Stomach smooth muscle (tissue), 2 donors: ENCODE measurements around the gene STK24.

Source experiments
- H3K27ac ChIP-seq: one replicate; pipeline ENCODE4 v1.7.0; 2013; ENCODE audit warnings: mild to moderate bottlenecking, low read length, inconsistent platforms
- H3K27me3 ChIP-seq, 2 donors: one replicate each; pipeline ENCODE4 v1.7.0; 2013; ENCODE audit warnings: low read length in 2 of 2; ENCODE audit not compliant: insufficient read depth in 2 of 2, control insufficient read depth in 1 of 2
- H3K36me3 ChIP-seq, 2 donors: one replicate each; pipeline ENCODE4 v1.7.0; 2013; ENCODE audit warnings: low read length in 2 of 2; ENCODE audit not compliant: control insufficient read depth in 2 of 2, insufficient read depth in 2 of 2
- H3K4me1 ChIP-seq: one replicate; pipeline ENCODE4 v1.7.0; 2013; ENCODE audit warnings: low read length; ENCODE audit not compliant: control insufficient read depth, insufficient read depth
- H3K4me3 ChIP-seq, 2 donors: one replicate each; pipeline ENCODE4 v1.7.0; 2013; ENCODE audit warnings: low read length in 2 of 2
- H3K9ac ChIP-seq, 2 donors: one replicate each; pipeline ENCODE4 v1.7.0; 2013; ENCODE audit warnings: low read length in 2 of 2, mild to moderate bottlenecking in 1 of 2
- H3K9me3 ChIP-seq, 2 donors: one replicate each; pipeline ENCODE4 v1.7.0; 2013; ENCODE audit warnings: low read length in 2 of 2; ENCODE audit not compliant: control insufficient read depth in 2 of 2
- donor health status: healthy.
- donor health status: Pancreatic carcinoma.

Gene STK24

DNA sequence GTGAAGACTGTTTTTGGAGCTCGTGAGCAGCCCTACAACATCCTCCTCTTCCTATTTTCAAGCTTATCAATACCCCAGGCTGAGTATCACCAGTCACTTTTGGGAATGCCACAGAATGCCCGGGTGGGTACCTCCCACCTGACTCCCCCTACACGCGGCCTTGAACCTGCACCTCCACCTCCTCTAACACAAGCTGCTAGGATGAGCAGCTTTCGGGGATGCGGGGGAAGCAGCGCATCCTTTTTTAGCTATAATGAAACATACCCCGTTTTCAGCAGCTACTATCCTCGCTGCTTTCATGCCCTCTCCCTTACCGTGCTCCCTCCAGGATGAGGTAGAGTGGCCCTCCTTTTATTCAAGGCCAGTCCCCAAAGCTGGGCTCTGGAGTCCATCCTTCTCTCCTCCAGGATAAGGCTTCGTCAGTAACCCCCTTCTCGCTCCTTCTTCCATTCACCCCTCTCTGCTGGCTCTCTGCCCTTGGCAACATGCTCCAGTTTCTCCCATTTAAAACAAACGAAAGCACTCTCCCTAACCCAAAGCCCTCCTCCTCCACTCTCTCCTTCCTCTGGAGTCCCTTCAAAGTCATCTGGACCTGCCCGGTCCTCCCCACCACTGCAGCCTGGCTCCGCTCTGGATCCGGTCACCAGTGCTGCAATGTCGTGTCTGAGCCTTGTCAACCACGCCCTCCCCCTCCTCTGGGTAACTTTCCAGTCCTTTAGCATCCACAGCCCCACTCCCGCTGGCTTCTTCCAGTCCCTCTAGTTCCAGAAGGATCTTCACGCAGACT, 55.3 kb downstream of the STK24 start:
- no peaks in the 10 kb centered on the region for H3K9me3 ChIP-seq
- H3K27ac ChIP-seq: no peak overlapping the region
- peaks cover 41% of the 10 kb centered on the region for H3K4me1 ChIP-seq
- peaks cover 0 to 4% of the 10 kb centered on the region in 2 donors for H3K36me3 ChIP-seq
- no peak overlapping the region for H3K4me3 ChIP-seq
- H3K27me3 ChIP-seq: no peaks in the 10 kb centered on the region
- no peak overlapping the region for H3K9ac ChIP-seq

- Histone ChIP-seq H3K4me3 (no peak overlapping the region), H3K27ac (no peak overlapping the region), H3K9ac (no peak overlapping the region), H3K9me3 (no peaks in the 10 kb centered on the region), H3K36me3 (peaks cover 2 to 4% of the 10 kb centered on the region in 2 donors), H3K27me3 (no peaks in the 10 kb centered on the region), H3K4me1 (peaks cover 35% of the 10 kb centered on the region)
These were observed 56.0 kb downstream of the STK24 start for GRCh38 chr13:98520674-98521449.

- H3K27ac ChIP-seq: no peak overlapping the region
- H3K36me3 ChIP-seq: peaks cover 2 to 4% of the 10 kb centered on the region in 2 donors
- H3K4me3 ChIP-seq: no peak overlapping the region
- H3K27me3 ChIP-seq: no peaks in the 10 kb centered on the region
- peaks cover 33% of the 10 kb centered on the region for H3K4me1 ChIP-seq
- no peaks in the 10 kb centered on the region for H3K9me3 ChIP-seq
- H3K9ac ChIP-seq: no peak overlapping the region
These were observed 56.9 kb downstream of the STK24 start for GRCh38 chr13:98519976-98520375.

- H3K27ac ChIP-seq: no peak overlapping the region
These were observed 59.2 kb downstream of the STK24 start for GRCh38 chr13:98517576-98518310.

DNA sequence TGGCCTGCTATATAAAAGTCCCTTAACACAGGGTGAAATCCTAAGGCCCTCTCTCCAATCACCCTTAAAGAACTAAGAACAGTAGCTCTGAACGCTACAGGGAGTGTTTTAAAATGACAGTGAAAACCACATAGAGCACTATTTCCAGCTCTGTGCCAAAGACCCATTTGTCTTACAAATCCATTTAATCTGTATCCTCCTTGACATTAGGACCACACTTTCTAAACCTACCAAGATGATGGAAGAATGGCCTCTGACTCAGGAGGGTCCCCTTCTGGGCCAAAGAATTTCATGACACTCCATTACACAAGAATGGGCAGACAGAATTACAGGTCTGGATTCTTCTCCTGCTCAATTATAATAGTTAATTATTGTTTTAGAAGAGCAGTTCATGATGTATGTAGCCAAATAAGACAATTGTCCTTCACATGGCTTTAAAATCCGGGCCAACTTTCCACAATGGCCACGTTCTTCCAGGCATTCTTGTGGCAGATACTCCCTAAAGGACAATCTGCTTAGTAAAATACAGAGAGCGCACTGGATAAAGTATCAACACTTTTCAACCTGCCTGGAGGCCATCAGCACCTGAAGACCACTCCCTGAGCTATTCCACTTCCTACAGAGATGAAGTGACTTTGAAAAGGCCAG, 61.0 kb downstream of the STK24 start:
- Histone ChIP-seq H3K4me1 (peaks cover 14% of the 10 kb centered on the region), H3K9ac (no peak overlapping the region), H3K36me3 (peaks cover 2 to 4% of the 10 kb centered on the region in 2 donors), H3K9me3 (no peaks in the 10 kb centered on the region), H3K4me3 (no peak overlapping the region), H3K27ac (no peak overlapping the region), H3K27me3 (no peaks in the 10 kb centered on the region)

More at GRCh38 chr13:98517576-98518310, 59.2 kb downstream of the STK24 start:
- H3K36me3 ChIP-seq: peaks cover 2 to 4% of the 10 kb centered on the region in 2 donors
- no peaks in the 10 kb centered on the region for H3K27me3 ChIP-seq
- peaks cover 21% of the 10 kb centered on the region for H3K4me1 ChIP-seq
- H3K9ac ChIP-seq: no peak overlapping the region
- H3K9me3 ChIP-seq: no peaks in the 10 kb centered on the region
- H3K4me3 ChIP-seq: no peak overlapping the region

GRCh38 chr13:98514288-98514687, 62.6 kb downstream of the STK24 start:
- Histone ChIP-seq H3K9me3 (no peaks in the 10 kb centered on the region), H3K4me3 (no peak overlapping the region), H3K4me1 (peaks cover 9% of the 10 kb centered on the region), H3K36me3 (peaks cover 2 to 4% of the 10 kb centered on the region in 2 donors), H3K27me3 (no peaks in the 10 kb centered on the region), H3K27ac (no peak overlapping the region), H3K9ac (no peak overlapping the region)

DNA sequence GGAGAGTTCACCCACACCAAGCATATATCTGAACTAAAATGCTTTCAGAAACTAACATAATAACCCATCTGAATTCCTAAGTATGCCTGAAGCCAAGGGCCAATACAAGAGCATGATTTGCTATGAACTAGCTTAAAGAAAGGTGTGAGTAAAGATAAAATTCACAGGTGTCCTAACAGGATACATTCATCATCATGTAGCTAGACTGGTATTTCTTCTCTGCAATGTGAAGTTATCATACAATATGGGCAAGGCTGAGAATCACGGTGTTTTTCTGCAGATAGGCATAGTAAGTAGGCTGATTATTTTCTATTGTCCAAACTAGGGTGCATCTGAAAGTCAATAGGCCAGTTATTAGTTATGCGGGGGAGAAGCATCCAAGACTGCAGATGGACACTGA, 63.1 kb downstream of the STK24 start:
- no peak overlapping the region for H3K9ac ChIP-seq
- H3K27ac ChIP-seq: no peak overlapping the region
- H3K4me1 ChIP-seq: peaks cover 9% of the 10 kb centered on the region
- no peak overlapping the region for H3K4me3 ChIP-seq
- H3K9me3 ChIP-seq: no peaks in the 10 kb centered on the region
- H3K27me3 ChIP-seq: no peaks in the 10 kb centered on the region
- peaks cover under 1 to 2% of the 10 kb centered on the region in 2 donors for H3K36me3 ChIP-seq

- peaks cover 9% of the 10 kb centered on the region for H3K4me1 ChIP-seq
- no peaks in the 10 kb centered on the region for H3K9me3 ChIP-seq
- no peak overlapping the region for H3K9ac ChIP-seq
- H3K27me3 ChIP-seq: no peaks in the 10 kb centered on the region
- no peak overlapping the region for H3K27ac ChIP-seq
- no peak overlapping the region for H3K4me3 ChIP-seq
- H3K36me3 ChIP-seq: peaks cover 0 to 2% of the 10 kb centered on the region in 2 donors
These were observed 63.9 kb downstream of the STK24 start for GRCh38 chr13:98512774-98513665.

DNA sequence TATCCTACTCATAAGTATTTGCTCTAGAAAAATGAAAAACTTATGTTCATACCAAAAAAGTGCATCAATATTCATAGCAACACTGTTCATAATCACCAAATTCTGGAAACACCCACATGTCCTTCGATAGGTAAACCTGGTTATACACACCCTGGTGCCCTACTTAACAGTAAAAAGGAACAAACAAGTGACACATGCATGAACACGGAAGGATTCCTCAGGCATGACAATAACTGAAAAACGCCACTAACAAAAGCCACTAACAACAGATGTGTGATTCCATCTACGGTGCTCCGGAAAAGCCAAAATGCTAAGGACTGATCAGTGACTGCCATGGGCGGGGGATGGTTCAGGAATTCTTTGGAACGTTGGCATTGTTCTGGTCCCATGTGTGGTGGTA, 65.5 kb downstream of the STK24 start:
- Histone ChIP-seq H3K36me3 (peaks cover 0 to 2% of the 10 kb centered on the region in 2 donors), H3K27me3 (no peaks in the 10 kb centered on the region), H3K27ac (no peak overlapping the region), H3K9me3 (no peaks in the 10 kb centered on the region), H3K4me3 (no peak overlapping the region), H3K9ac (no peak overlapping the region), H3K4me1 (peaks cover 23% of the 10 kb centered on the region)
